ENCODE data around the gene KCNK10. TPM values are rescaled to one million over a fixed set of nuclear protein-coding genes. Genes with fewer than 3 reads are reported as not detected.

The KCNK10 gene
- total RNA-seq, 2 experiments from 2014 or later = not detected

GRCh38 chr14:88255196-88255595 is 67.9 kb downstream of the KCNK10 start:
- Histone ChIP-seq H3K27me3 (ENCODE audit: control insufficient read depth in 1 of 2, insufficient read depth in 2 of 2, low read length in 2 of 2) (peaks cover 3 to 19% of the 10 kb centered on the region in 2 experiments), H3K4me1 (ENCODE audit: insufficient read depth, low read length) (no peaks in the 10 kb centered on the region), H3K4me3 (ENCODE audit: low read length) (no peak overlapping the region), H3K27ac (ENCODE audit: low read depth in 1 of 2, low read length in 2 of 2) (no peak overlapping the region), H3K9me3 (ENCODE audit: control insufficient read depth in 1 of 2, insufficient read depth in 1 of 2, low read length in 2 of 2) (no peaks in the 10 kb centered on the region), H3K36me3 (ENCODE audit: insufficient read depth, low read length) (no peaks in the 10 kb centered on the region)
- no peak overlapping the region for H3K4me3 Mint-ChIP-seq
- H3K9me3 Mint-ChIP-seq = no peaks in the 10 kb centered on the region
- no peaks in the 10 kb centered on the region for H3K36me3 Mint-ChIP-seq (ENCODE audit: low read depth)
- peaks cover 53% of the 10 kb centered on the region for H3K27me3 Mint-ChIP-seq
- intact Hi-C loops (cut with DNase I, micrococcal nuclease) = no loop called here
- no peak overlapping the region for H3K27ac Mint-ChIP-seq
- H3K4me1 Mint-ChIP-seq (ENCODE audit: low read depth) = no peaks in the 10 kb centered on the region
- ATAC-seq (ENCODE audit: poor library complexity) (no peak), DNase-seq (no peak)
- TF ChIP-seq CTCF (IDR thresholded peaks at IDR 0.05) = no peak
- POLR2A ChIA-PET = no interaction called here
- CTCF ChIA-PET = no interaction called here

- Mint-ChIP-seq H3K9me3 (no peaks in the 10 kb centered on the region), H3K27ac (no peak overlapping the region), H3K4me1 (ENCODE audit: low read depth) (no peaks in the 10 kb centered on the region), H3K36me3 (ENCODE audit: low read depth) (no peaks in the 10 kb centered on the region), H3K4me3 (no peak overlapping the region), H3K27me3 (peaks cover 56% of the 10 kb centered on the region)
- intact Hi-C loops (cut with DNase I, micrococcal nuclease) = no loop called here
- H3K27me3 ChIP-seq (ENCODE audit: control insufficient read depth in 1 of 2, insufficient read depth in 2 of 2, low read length in 2 of 2) = peaks cover 3 to 23% of the 10 kb centered on the region in 2 experiments
- ChIA-PET CTCF (no interaction called here), POLR2A (no interaction called here)
- no peak for TF ChIP-seq CTCF (IDR thresholded peaks at IDR 0.05)
- ATAC-seq (ENCODE audit: poor library complexity) (no peak), DNase-seq (no peak)
- no peak overlapping the region for H3K4me3 ChIP-seq (ENCODE audit: low read length)
- H3K4me1 ChIP-seq (ENCODE audit: insufficient read depth, low read length) = no peaks in the 10 kb centered on the region
- H3K27ac ChIP-seq (ENCODE audit: low read depth in 1 of 2, low read length in 2 of 2) = no peak overlapping the region
- no peaks in the 10 kb centered on the region for H3K36me3 ChIP-seq (ENCODE audit: insufficient read depth, low read length)
- no peaks in the 10 kb centered on the region for H3K9me3 ChIP-seq (ENCODE audit: control insufficient read depth in 1 of 2, insufficient read depth in 1 of 2, low read length in 2 of 2)
Measured at GRCh38 chr14:88252498-88252897, 70.6 kb downstream of the KCNK10 start.

GRCh38 chr14:88251650-88252049 is 71.4 kb downstream of the KCNK10 start:
- no peaks in the 10 kb centered on the region for H3K9me3 ChIP-seq (ENCODE audit: control insufficient read depth in 1 of 2, insufficient read depth in 1 of 2, low read length in 2 of 2)
- ATAC-seq (ENCODE audit: poor library complexity) (no peak), DNase-seq (no peak)
- POLR2A ChIA-PET = no interaction called here
- Mint-ChIP-seq H3K4me1 (ENCODE audit: low read depth) (no peaks in the 10 kb centered on the region), H3K9me3 (no peaks in the 10 kb centered on the region), H3K4me3 (no peak overlapping the region), H3K27me3 (peaks cover 54% of the 10 kb centered on the region), H3K36me3 (ENCODE audit: low read depth) (no peaks in the 10 kb centered on the region), H3K27ac (no peak overlapping the region)
- CTCF ChIA-PET = no interaction called here
- H3K4me3 ChIP-seq (ENCODE audit: low read length) = no peak overlapping the region
- no peaks in the 10 kb centered on the region for H3K36me3 ChIP-seq (ENCODE audit: insufficient read depth, low read length)
- H3K27ac ChIP-seq (ENCODE audit: low read depth in 1 of 2, low read length in 2 of 2) = no peak overlapping the region
- H3K27me3 ChIP-seq (ENCODE audit: control insufficient read depth in 1 of 2, insufficient read depth in 2 of 2, low read length in 2 of 2) = peaks cover 3 to 23% of the 10 kb centered on the region in 2 experiments
- TF ChIP-seq CTCF (IDR thresholded peaks at IDR 0.05) = no peak
- intact Hi-C loops (cut with DNase I, micrococcal nuclease) = no loop called here
- H3K4me1 ChIP-seq (ENCODE audit: insufficient read depth, low read length) = no peaks in the 10 kb centered on the region
